GM21367 (cell line): ENCODE results near the gene GATA3.

Experiments used
- ATAC-seq: cut with Tn5 transposase; IDR thresholded peaks from one replicate; pipeline ENCODE4 v1.9.1; 2021; ENCODE audit not compliant: unreplicated experiment

Gene GATA3

DNA sequence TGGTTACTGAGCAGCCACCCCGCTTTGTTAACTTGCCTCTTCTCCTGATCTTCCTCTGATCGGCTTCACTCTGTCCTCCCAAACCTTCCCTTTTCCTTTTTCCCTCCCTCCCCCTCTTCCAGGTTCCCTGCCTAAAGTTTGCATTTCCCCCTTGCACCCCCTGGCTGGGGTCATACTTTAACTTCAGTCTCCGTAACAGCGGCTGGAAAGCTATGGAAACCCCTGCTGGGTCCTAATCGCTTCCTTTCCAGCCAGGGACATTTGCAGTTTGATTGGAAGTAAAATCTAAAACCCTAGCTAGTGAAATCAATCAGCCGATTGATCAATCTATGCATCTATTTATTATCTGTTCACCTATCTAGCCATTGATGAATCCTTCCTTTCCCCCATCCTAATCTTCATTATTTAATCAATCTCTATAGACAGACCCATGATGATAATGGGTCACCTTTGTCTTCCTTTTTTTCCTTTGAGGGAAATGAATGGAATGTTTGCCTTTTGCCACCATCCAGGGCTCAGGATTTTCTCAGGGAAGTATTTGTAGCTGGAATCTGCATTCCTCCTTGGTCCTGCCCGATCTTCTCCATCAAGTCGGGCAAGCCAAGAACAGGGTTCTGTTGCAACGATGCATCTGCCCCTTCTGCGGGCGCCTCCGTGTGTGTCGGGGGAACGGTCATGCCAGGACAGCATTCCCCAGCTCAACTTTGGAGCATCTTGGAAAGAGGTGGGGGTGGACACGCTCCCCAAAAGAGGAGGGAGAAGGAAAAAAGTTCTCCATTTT is 8.8 kb downstream of the GATA3 start:
- no peak for ATAC-seq

GRCh38 chr10:8063935-8064334 is 9.4 kb downstream of the GATA3 start:
- no peak for ATAC-seq

GRCh38 chr10:8064436-8064835 is 9.9 kb downstream of the GATA3 start:
- no peak for ATAC-seq

- ATAC-seq: no peak
Measured at GRCh38 chr10:8065651-8066050, 11.2 kb downstream of the GATA3 start.

DNA sequence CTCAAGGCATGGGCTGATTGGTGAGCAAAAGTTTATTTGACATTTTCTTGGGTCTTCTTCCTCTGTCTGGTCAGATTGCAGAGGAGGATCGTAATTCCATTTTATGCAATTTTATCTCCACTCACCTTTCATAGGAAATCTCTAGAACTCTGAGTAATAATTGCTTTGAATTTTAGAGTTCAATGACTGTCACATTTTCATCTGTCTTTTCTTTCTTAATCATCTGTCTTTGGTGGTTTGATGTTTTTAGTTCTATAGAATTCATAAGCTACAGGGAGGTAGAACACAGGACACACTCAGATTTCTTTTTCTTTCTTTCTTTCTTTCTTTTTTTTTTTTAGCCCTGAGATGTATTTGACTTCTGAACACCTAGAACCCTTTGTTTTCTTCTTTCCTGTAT is 11.6 kb downstream of the GATA3 start:
- ATAC-seq: no peak

GRCh38 chr10:8066797-8067196 is 12.3 kb downstream of the GATA3 start:
- ATAC-seq: no peak

DNA sequence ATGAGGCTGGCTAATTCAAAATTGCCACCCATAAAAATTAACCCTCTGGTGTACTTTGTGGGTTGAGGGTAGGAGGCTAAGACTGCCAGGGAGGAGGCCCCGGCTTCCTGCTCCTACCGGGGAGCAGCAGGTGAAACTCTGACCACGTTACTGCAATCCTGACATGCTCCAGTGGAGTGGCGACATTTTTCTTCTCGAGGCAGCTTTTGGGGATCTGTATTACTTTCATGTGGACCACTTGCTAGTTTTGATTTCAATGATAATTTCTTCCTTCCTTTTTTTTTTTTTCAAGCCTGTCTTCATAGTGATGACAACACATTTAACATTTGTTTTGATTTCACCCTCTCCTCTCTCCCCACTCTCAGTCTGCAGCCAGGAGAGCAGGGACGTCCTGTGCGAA is 14.6 kb downstream of the GATA3 start:
- no peak for ATAC-seq

DNA sequence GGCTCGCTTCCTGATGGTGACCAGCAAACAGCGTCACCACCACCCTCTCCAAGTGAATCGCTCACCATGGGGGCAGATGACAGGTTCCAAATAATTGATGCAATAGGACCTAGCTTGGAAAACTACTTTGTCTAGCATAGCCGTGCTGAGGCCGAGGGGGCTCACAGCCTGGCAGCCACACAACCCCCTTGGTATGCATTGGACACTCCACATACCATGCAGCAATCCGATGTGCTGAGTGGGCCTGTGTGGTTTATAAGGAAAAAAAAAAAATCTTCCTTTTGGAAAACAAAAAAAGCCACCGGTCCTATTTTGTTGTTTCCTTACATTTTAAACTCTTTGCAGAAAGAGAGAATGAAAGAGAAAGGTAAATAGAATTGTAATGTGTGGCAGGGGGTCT is 15.1 kb downstream of the GATA3 start:
- no peak for ATAC-seq

DNA sequence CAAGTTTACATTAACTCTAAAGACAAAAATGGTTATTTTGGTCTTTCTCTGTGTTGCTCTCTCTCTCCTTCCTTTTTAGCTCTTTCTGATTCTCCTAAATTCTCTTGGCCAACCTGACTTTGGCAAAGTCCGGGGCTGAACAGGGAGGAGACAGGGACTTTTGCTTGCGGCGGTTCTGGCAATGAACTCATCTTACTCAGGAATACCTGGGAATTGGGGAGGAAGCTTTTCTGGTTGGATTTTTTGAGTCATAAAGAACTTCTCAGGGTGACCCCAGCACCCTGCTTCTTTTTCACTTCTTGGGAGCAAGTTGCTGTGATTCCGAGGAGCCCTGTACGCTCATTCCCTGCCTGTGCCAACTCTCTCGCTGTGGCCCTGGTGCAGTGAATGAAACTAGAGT is 16.0 kb downstream of the GATA3 start:
- ATAC-seq: no peak

DNA sequence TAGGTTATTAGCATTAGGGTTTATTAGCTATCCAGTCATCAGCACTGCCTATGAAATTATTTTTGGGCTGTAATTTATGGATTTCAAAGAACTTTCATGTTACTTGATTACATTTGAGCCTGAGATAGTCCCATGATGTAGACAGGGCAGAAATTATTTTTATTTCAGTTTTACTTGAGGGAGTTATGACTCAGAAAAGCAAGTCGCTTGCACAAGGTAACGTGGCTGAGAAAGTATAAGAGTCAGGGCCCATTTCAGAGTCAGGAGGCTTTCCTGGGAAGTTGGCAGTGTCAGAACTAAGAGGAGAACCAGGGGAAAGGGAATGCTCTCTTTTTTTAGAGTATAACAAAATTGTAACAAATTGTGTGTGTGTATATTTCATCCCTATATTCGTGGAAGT is 16.5 kb downstream of the GATA3 start:
- ATAC-seq: no peak

DNA sequence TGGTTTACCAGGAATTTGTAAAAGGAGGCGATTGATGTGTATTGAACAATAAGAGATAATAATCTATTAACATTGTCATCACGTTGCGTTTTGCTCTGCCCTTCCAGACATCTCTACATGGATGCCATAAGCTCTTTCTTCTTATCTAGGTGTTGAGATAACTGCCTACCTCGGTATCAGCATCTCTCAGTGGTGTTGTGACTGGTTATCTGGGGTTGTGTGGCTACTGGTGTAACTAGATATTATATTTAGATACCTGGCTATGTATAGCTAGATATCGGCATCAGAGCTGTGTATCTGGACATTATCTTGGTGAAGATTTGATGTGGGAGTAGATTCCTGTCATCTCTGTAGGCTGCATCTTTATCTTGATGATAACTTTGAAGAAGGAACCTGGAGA is 17.2 kb downstream of the GATA3 start:
- ATAC-seq: no peak

DNA sequence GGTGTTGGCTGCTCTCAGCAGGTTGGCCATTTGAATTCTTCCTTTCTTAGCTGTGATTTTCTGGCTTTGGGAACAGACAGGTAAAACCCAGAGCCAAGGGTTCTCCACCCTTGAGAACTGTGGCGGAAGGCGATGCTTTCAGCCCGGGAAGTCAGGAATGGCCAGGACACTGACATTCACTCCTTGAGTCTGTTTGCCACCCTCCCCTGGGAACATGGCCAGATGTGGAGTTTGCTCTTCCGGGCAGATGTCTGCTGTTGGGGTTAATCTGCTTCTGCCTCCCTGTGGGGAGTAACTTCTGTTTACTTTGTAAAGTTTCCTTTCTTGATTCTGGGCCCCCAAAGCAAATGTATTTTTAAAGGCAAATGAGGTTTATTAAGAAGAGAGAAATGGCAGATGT is 17.7 kb downstream of the GATA3 start:
- ATAC-seq: no peak

DNA sequence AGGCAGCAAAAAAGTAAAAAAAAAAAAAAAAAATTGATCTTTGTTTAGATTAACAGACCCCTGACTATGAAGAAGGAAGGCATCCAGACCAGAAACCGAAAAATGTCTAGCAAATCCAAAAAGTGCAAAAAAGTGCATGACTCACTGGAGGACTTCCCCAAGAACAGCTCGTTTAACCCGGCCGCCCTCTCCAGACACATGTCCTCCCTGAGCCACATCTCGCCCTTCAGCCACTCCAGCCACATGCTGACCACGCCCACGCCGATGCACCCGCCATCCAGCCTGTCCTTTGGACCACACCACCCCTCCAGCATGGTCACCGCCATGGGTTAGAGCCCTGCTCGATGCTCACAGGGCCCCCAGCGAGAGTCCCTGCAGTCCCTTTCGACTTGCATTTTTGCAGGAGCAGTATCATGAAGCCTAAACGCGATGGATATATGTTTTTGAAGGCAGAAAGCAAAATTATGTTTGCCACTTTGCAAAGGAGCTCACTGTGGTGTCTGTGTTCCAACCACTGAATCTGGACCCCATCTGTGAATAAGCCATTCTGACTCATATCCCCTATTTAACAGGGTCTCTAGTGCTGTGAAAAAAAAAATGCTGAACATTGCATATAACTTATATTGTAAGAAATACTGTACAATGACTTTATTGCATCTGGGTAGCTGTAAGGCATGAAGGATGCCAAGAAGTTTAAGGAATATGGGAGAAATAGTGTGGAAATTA is 19.4 kb downstream of the GATA3 start:
- ATAC-seq: no peak

DNA sequence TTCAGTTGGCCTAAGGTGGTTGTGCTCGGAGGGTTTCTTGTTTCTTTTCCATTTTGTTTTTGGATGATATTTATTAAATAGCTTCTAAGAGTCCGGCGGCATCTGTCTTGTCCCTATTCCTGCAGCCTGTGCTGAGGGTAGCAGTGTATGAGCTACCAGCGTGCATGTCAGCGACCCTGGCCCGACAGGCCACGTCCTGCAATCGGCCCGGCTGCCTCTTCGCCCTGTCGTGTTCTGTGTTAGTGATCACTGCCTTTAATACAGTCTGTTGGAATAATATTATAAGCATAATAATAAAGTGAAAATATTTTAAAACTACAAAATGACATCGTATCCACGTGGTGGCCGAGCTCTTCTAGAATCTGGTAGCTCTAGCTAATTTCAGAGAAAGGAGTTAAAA is 20.4 kb downstream of the GATA3 start:
- ATAC-seq: no peak

GRCh38 chr10:8075282-8076260 is 21.1 kb downstream of the GATA3 start:
- no peak for ATAC-seq

GRCh38 chr10:8076933-8077332 is 22.4 kb downstream of the GATA3 start:
- no peak for ATAC-seq

- no peak for ATAC-seq
Measured at GRCh38 chr10:8078027-8078426, 23.5 kb downstream of the GATA3 start.

GRCh38 chr10:8079126-8079525 is 24.6 kb downstream of the GATA3 start:
- no peak for ATAC-seq

DNA sequence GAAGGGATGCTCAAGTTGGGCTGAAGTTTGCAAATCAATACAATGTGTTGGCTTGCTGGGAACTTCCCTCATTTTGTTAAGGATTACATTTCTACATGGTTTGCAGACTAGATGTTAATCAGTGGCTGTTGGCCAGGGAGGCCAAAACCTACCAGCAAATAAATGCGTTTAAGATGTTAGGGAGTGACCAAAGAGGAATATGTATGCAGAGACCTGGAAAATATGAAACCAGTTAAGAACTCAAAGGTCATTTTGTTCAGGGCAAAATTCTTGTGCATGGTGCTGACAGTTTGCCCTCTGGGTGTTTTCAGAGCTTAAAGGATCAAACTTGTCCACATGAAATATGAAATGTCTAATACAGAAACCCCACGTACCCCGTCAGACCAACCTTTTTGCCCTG is 30.3 kb downstream of the GATA3 start:
- no peak for ATAC-seq

DNA sequence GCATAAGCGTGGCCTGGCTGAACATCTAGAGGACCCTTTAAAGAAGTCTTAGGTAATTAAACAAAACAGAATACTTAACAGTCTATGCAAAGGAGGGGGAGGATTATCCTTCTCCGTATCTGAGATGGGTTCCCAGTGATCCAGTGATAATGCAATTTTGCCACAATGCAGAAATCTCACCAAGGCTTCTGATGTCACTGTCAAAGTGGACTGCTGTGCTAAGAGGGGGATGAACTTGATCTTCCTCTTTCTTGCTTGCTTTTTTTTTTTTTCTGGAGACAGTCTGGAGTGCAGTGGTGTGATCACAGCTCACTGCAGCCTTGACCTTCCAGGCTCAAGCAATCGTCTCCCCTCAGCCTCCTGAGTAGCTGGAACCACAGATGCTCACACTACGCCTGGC is 30.8 kb downstream of the GATA3 start:
- ATAC-seq: no peak

DNA sequence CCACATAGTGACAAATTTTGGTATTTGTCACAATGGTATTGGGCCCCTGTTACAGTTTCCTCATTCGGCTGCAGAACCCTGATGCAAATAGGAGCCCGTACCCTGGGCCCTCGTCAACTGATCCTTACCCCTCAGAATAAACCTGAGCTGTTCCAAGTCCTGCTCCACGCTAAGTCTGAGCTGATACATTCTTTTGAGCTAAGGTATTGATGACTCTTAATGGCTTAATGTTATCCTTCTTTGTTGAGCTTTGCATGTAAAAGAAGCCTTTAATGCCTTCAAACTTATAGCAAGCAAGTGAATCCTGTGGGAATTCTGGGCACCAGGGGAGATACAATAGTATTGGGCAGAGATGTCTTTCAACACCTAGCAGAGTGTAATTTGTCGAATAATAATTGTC is 31.8 kb downstream of the GATA3 start:
- no peak for ATAC-seq

GRCh38 chr10:8088504-8088903 is 34.0 kb downstream of the GATA3 start:
- peak; percentile 80 for ATAC-seq
